Spleen (tissue), 7 donors: ENCODE results near the gene DNAH12.

Source experiments
- POLR2AphosphoS5 ChIP-seq, 3 donors: sonication (generic); formaldehyde crosslinking; IDR thresholded peaks; one replicate each; pipeline ENCODE4 v1.5.1; 2017; ENCODE audit warnings: antibody characterized with exemption in 3 of 3
- TF ChIP-seq, protein P1 (sequence below), 11 experiments: fragments of 200-600 bp in 7 of 11; fragments of 450-650 bp in 4 of 11; sonication (generic) in 4 of 11; IDR thresholded peaks in 8 of 11; conservative IDR thresholded peaks in 3 of 11; 1 replicate in 7 of 11; 2 replicates in 4 of 11; pipeline versions ENCODE4 v1.4.0 to v1.8.0; 2016 to 2021; ENCODE audit warnings: antibody characterized with exemption in 11 of 11, inconsistent platforms in 4 of 11, mild to moderate bottlenecking in 1 of 11
- donor health status: DM: no; HTN: no; CAD: no; lungs with moderate emphysema.
- donor health status: DM: no; HTN: no; CAD: no.
- donor health status: DM: no; HTN: no; CAD: no.

GRCh38 chr3:57382933-57383332 lies 161.2 kb downstream of the DNAH12 start:
- TF ChIP-seq, protein P1, sequence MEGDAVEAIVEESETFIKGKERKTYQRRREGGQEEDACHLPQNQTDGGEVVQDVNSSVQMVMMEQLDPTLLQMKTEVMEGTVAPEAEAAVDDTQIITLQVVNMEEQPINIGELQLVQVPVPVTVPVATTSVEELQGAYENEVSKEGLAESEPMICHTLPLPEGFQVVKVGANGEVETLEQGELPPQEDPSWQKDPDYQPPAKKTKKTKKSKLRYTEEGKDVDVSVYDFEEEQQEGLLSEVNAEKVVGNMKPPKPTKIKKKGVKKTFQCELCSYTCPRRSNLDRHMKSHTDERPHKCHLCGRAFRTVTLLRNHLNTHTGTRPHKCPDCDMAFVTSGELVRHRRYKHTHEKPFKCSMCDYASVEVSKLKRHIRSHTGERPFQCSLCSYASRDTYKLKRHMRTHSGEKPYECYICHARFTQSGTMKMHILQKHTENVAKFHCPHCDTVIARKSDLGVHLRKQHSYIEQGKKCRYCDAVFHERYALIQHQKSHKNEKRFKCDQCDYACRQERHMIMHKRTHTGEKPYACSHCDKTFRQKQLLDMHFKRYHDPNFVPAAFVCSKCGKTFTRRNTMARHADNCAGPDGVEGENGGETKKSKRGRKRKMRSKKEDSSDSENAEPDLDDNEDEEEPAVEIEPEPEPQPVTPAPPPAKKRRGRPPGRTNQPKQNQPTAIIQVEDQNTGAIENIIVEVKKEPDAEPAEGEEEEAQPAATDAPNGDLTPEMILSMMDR (IDR thresholded peaks at IDR 0.05 in 8 of 11, conservative IDR thresholded peaks at IDR 0.05 in 3 of 11), result no peak
- TF ChIP-seq POLR2AphosphoS5 (IDR thresholded peaks at IDR 0.05), result no peak
